ENCODE data around the gene LHX1. TPM values are rescaled to one million over a fixed set of nuclear protein-coding genes. Genes with fewer than 3 reads are reported as not detected.

Gene LHX1
- total RNA-seq, 1 experiment from 2014 or later, result 0.61 TPM

GRCh38 chr17:36942019-36942599, 4.8 kb downstream of the LHX1 start (continued):
- TF ChIP-seq MAX (CRISPR knock-in tag; IDR thresholded peaks at IDR 0.05) (peak; percentile 38; the same call in 1 of the 2 replicates), ETV6 (CRISPR knock-in tag; IDR thresholded peaks at IDR 0.05) (no peak), SP1 (CRISPR knock-in tag; conservative IDR thresholded peaks at IDR 0.05) (0 out of 2 replicates have a peak, but pooled peaks have one; percentile 23)

GRCh38 chr17:36942631-36943125, 5.4 kb downstream of the LHX1 start:
- Mint-ChIP-seq H3K4me3 (peak overlapping the region; percentile 55), H3K4me1 (peaks cover 73% of the 10 kb centered on the region), H3K27ac (no peak overlapping the region), H3K9me3 (no peaks in the 10 kb centered on the region), H3K27me3 (ENCODE audit: low read depth) (peaks cover 100% of the 10 kb centered on the region), H3K36me3 (no peaks in the 10 kb centered on the region)
- ATAC-seq (no peak), DNase-seq (ENCODE audit: low spot score) (no peak)
- ChIA-PET POLR2A (interaction anchor here (0.7 kb wide), 1 partner anchor 12 kb away, joined by 3 read pairs; no protein-coding TSS in a partner anchor), CTCF (interaction anchor here (1.1 kb wide), 1 partner anchor 310 kb away, joined by 3 read pairs; no protein-coding TSS in a partner anchor)
- TF ChIP-seq ZNF138 (CRISPR knock-in tag; conservative IDR thresholded peaks at IDR 0.05) (no peak), ZNF423 (CRISPR knock-in tag; IDR thresholded peaks at IDR 0.05) (peak; percentile 58)

- no peaks in the 10 kb centered on the region for H3K36me3 Mint-ChIP-seq
- POLR2A ChIA-PET, result interaction anchor here (0.6 kb wide), 1 partner anchor 270 kb away, joined by 4 read pairs; no protein-coding TSS in a partner anchor
- DNase-seq (ENCODE audit: low spot score), result peak; percentile 60
- H3K4me1 Mint-ChIP-seq, result peaks cover 71% of the 10 kb centered on the region
- no peak overlapping the region for H3K27ac Mint-ChIP-seq
- peaks cover 100% of the 10 kb centered on the region for H3K27me3 Mint-ChIP-seq (ENCODE audit: low read depth)
- H3K4me3 Mint-ChIP-seq, result peak overlapping the region; percentile 55
- H3K9me3 Mint-ChIP-seq, result no peaks in the 10 kb centered on the region
- CTCF ChIA-PET, result interaction anchor here (0.6 kb wide), 1 partner anchor 63 kb away, joined by 3 read pairs; no protein-coding TSS in a partner anchor
- no peak for ATAC-seq
- no peak for TF ChIP-seq ZNF219 (CRISPR knock-in tag; IDR thresholded peaks at IDR 0.05; ENCODE audit: borderline replicate concordance)
- no peak for TF ChIP-seq ZNF396 (CRISPR knock-in tag; IDR thresholded peaks at IDR 0.05; ENCODE audit: borderline replicate concordance)
- TF ChIP-seq ZBTB43 (CRISPR knock-in tag; IDR thresholded peaks at IDR 0.05), result no peak
- TF ChIP-seq ESRRA (CRISPR knock-in tag; IDR thresholded peaks at IDR 0.05; ENCODE audit: borderline replicate concordance), result no peak
- TF ChIP-seq STAT6 (CRISPR knock-in tag; conservative IDR thresholded peaks at IDR 0.05; ENCODE audit: low read depth), result no peak
These were observed 6.2 kb downstream of the LHX1 start for GRCh38 chr17:36943250-36944191.

GRCh38 chr17:36944553-36944952, 7.3 kb downstream of the LHX1 start:
- no peaks in the 10 kb centered on the region for H3K36me3 Mint-ChIP-seq
- no peak for ATAC-seq
- peaks cover 67% of the 10 kb centered on the region for H3K4me1 Mint-ChIP-seq
- no peaks in the 10 kb centered on the region for H3K9me3 Mint-ChIP-seq
- peaks cover 98% of the 10 kb centered on the region for H3K27me3 Mint-ChIP-seq (ENCODE audit: low read depth)
- POLR2A ChIA-PET, result no interaction called here
- DNase-seq (ENCODE audit: low spot score), result no peak
- H3K27ac Mint-ChIP-seq, result no peak overlapping the region
- no peak overlapping the region for H3K4me3 Mint-ChIP-seq
- CTCF ChIA-PET, result no interaction called here
- no peak for TF ChIP-seq IRF2 (CRISPR knock-in tag; IDR thresholded peaks at IDR 0.05; ENCODE audit: borderline replicate concordance, low read depth)
- no peak for TF ChIP-seq TP53 (CRISPR knock-in tag; IDR thresholded peaks at IDR 0.05)
- TF ChIP-seq ATF6 (CRISPR knock-in tag; IDR thresholded peaks at IDR 0.05), result no peak
- TF ChIP-seq E2F4 (CRISPR knock-in tag; IDR thresholded peaks at IDR 0.05; ENCODE audit: borderline replicate concordance, low read depth), result no peak
- TF ChIP-seq SP1 (CRISPR knock-in tag; conservative IDR thresholded peaks at IDR 0.05), result no peak
- TF ChIP-seq ZNF416 (CRISPR knock-in tag; IDR thresholded peaks at IDR 0.05), result no peak
- TF ChIP-seq ETV6 (CRISPR knock-in tag; IDR thresholded peaks at IDR 0.05), result no peak
- TF ChIP-seq ZNF281 (CRISPR knock-in tag; IDR thresholded peaks at IDR 0.05), result no peak
- no peak for TF ChIP-seq CBFB (CRISPR knock-in tag; IDR thresholded peaks at IDR 0.05; ENCODE audit: low read depth)
